CD4-positive, alpha-beta T cell treated with Interleukin-4 for 4 hours (primary cell): ENCODE data around the gene ZFHX3.

Experiments
- DNase-seq: peaks from one replicate; pipeline ENCODE4 v3.0.0-alpha.2; 2020

Gene ZFHX3

GRCh38 chr16:72891291-72892227, 156.4 kb downstream of the ZFHX3 start:
- no peak for DNase-seq

DNA sequence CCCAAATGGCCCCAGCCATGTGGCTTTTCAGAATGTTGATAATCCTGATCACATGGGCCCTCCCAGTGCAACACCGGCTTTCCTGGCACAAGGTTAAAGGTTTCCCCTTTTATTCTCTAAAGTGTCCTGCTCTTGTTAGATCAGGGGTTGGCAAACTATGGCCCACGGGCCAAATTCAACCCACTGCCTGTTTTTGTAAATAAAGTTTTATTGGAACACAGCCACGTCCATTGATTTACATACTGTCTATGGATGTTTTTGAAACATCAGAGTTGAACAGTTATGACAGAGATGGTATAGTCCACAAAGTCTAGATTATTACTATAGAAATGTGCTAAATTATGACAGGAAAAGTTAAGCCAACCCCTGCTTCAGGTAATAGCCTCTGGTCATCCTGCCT, 157.3 kb downstream of the ZFHX3 start:
- DNase-seq, result no peak

DNA sequence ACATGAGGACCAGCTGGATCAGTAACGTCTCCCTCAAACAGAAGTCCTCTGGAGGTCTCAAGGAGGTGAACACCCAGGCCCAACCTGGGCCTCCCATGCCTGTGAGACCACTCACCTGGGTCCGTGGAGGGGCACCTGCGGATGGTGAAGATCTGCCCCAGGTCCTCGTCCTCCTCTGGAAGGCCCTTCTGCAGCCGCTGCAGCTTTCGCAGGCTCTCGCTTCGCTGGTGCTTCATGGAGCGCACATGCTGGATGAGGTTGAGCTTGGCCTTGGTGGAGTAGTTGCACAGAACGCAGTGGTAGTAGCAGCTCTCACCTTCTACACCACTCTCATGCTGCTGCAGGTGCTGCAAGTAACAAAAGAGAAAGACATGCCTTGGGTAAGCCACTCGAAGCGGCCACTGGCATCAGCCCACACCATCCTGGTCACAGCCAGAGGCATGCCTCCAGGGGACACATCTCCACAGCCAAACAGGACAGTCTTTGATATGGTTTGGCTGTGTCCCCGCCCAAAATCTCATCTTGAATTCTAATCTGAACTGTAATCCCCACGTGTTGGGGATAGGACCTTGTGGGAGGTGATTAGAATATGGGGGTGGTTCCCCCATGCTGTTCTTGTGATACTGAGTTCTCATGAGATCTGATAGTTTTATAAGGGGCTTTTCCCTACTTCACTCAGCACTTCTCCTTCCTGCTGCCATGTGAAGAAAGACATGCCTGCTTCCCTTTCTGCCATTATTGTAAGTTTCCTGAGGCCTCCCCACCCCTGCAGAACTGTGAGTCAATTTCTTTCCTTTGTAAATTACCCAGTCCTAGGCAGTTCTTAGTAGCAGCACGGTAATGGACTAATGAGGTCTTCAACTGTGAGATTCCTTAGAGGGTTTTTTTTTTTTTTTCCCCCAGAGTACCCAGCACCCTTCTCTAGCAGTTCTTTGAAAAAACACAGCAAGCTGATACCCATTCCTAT, 158.0 kb downstream of the ZFHX3 start:
- DNase-seq, result no peak

GRCh38 chr16:72887537-72887936, 160.4 kb downstream of the ZFHX3 start:
- no peak for DNase-seq

- no peak for DNase-seq
Measured at GRCh38 chr16:72886346-72886974, 161.5 kb downstream of the ZFHX3 start.

DNA sequence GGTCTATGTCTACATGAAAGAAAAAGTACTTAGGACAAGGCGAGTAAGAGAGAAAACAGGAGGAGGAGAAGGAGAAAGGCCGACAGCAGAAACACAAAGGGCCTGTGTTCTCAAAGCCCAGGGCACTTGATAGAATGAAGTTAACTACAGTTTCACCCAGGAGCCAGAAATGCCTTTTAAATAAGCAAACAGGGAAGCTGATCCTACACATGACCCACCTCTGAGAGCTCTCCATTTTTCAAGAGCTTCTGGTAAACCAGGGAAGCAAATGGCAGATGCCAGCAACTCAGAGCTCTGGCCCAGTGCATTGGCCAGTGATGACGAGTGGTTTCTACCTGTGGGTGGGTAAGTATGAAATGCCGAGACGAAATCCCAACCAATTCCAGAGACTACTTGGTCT, 163.4 kb downstream of the ZFHX3 start:
- no peak for DNase-seq

GRCh38 chr16:72884037-72884436, 163.9 kb downstream of the ZFHX3 start:
- no peak for DNase-seq

DNA sequence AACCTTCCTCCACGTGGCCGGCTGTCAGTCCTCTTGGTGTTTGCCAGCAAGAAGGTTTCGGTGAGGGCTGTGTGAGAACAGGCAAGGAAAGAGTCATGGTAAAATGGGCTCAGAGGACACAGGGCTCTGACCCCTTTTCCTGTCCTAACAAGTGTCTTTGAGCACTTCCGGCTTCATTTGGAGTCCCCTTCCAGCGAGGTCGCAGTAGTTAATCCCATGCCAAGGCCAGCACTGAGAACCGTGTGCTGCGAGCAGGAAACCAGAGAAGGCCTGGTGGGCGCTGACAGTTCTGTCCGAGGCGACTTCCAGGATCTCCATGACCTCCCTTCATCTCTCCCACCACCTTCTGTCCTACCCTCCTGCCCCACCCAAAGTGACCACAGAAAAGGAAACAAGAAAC, 168.1 kb downstream of the ZFHX3 start:
- DNase-seq, result no peak

DNA sequence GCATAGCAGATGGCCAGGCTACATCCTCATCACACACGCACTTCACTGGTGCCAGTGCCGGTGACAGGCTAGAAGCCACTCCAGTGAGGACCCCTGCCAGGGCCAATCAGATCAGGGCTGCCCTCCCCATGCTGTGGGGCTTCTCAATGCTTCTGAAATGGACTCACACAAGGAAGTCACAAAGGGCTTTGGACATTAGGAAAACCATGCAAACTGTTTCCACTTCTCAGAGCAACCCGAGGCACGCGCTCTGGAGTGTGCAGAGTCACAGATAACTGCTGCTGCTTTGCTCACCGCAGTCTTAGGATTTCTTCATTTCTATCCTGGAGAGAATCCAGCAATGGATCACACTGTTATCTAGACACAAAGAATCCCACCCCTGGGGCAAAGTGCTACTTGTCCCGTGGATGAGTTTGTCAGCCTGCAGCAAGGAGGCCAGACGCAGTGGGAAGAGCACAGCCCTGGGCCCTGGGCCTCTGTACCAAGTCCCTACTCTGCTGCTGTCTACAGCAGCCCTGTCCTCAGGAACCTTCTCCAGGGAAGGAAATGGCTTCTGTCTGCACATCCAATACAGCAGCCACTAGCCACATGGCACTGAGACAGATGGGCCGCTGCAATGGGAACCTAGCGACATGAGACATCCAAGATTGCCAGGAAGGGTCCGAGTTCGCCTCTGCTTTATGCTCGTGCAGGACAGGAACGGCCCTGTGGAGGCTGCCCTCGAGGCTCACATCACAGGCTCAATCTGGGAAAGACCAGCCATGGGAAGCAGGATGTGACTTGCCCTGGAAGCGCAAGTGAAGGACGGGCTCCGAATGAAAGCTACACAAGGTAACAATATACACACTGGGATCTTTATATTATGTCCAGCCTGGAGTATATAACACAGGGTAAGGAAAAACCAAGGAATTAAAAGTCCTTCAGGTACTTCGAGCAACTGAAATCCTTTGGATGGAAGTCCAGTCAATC, 169.3 kb downstream of the ZFHX3 start:
- no peak for DNase-seq

- DNase-seq, result no peak
Measured at GRCh38 chr16:72877374-72878028, 170.4 kb downstream of the ZFHX3 start.

- no peak for DNase-seq
Measured at GRCh38 chr16:72876981-72877373, 171.0 kb downstream of the ZFHX3 start.

DNA sequence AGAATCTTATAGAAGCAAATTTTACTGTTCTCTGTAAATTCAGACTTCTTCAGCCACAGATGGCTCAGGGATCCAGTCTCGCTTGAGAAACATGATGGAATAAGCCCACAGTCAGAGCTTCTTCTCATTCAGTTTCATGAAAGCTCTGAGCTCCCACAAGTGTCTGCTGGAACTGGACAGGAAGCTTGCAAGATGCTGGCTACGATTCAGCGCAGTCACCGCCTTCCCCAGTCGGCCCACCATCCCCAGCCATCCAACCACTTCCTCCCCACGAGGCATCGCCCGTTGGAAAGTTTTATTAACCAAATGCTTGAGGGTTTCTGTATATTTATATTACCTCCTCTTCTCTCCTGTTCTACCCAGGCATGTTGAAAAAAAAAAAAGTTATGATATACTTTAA, 171.7 kb downstream of the ZFHX3 start:
- no peak for DNase-seq

GRCh38 chr16:72875291-72876031, 172.5 kb downstream of the ZFHX3 start:
- DNase-seq, result no peak

GRCh38 chr16:72873853-72874252, 174.1 kb downstream of the ZFHX3 start:
- no peak for DNase-seq

- no peak for DNase-seq
Measured at GRCh38 chr16:72873044-72873443, 174.9 kb downstream of the ZFHX3 start.

GRCh38 chr16:72865835-72866234, 182.1 kb downstream of the ZFHX3 start:
- no peak for DNase-seq

GRCh38 chr16:72865258-72865657, 182.7 kb downstream of the ZFHX3 start:
- DNase-seq, result no peak

GRCh38 chr16:72864130-72864833, 183.6 kb downstream of the ZFHX3 start:
- no peak for DNase-seq

GRCh38 chr16:72862090-72862489, 185.8 kb downstream of the ZFHX3 start:
- DNase-seq, result no peak
